HK-2 (cell line): Measurements from ENCODE around the gene PNPLA4.
A peak's percentile ranks its signal among the peaks of the same experiment; 100 is the strongest.

Source experiments
- DNase-seq: peaks from one replicate; pipeline ENCODE4 v3.0.0-alpha.2; 2018; ENCODE audit not compliant: unreplicated experiment

PNPLA4 gene, protein sequence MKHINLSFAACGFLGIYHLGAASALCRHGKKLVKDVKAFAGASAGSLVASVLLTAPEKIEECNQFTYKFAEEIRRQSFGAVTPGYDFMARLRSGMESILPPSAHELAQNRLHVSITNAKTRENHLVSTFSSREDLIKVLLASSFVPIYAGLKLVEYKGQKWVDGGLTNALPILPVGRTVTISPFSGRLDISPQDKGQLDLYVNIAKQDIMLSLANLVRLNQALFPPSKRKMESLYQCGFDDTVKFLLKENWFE

GRCh38 chrX:7927259-7928167, at the start of gene PNPLA4:
PNPLA4 (minus strand) TSS chrX:7927413; CDS start chrX:7926119, 1,294 bp downstream.
- DNase-seq: peak; percentile 87

GRCh38 chrX:7972586-7972985, 45.4 kb upstream of the PNPLA4 start:
- no peak for DNase-seq

DNA sequence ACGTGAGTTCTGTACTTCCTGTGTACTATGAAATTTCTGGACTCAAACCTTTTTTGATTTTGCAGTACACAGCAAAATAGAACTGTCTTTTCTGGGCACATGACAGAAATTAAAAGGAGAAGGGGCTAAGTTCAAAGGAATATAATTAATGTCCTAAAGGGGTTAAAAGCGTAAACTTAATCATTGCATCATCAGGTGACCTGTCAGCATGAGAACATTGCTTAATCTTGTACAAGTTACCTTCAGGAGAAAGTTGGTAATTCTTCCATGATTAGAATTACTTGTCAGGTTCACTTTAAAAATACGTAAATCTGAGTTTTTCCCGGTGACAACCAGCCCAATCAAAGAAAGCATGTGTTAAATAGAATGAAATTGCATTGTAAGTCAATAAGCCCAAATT, 43.2 kb upstream of the PNPLA4 start:
- no peak for DNase-seq

- no peak for DNase-seq
These were observed 38.2 kb upstream of the PNPLA4 start for GRCh38 chrX:7965436-7965835.

- DNase-seq: no peak
These were observed 33.0 kb upstream of the PNPLA4 start for GRCh38 chrX:7960246-7960645.

GRCh38 chrX:7953446-7953845, 26.2 kb upstream of the PNPLA4 start:
- no peak for DNase-seq

GRCh38 chrX:7950865-7951264, 23.7 kb upstream of the PNPLA4 start:
- no peak for DNase-seq

- no peak for DNase-seq
These were observed 21.3 kb upstream of the PNPLA4 start for GRCh38 chrX:7948483-7948882.

DNA sequence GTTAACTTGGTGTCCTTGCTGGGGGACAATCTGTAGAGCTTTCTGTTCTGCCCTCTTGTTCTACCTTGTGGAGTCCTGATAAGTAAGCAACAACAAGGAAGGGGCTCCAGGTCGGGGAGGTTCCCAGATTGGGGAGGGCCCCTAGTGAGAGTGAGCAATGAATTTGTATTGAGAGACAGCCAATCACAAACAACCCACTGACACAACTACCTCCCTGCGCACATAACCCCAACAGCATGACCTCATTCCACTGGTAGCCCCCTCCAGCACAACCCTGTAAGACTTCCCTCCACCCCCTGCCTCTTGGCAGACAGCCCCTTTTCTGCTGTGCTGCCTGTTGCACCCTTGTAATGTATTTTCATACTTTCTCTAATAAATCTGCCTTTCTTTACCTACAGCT, 19.7 kb upstream of the PNPLA4 start:
- no peak for DNase-seq

- DNase-seq: no peak
These were observed 16.5 kb upstream of the PNPLA4 start for GRCh38 chrX:7943600-7944245.

DNA sequence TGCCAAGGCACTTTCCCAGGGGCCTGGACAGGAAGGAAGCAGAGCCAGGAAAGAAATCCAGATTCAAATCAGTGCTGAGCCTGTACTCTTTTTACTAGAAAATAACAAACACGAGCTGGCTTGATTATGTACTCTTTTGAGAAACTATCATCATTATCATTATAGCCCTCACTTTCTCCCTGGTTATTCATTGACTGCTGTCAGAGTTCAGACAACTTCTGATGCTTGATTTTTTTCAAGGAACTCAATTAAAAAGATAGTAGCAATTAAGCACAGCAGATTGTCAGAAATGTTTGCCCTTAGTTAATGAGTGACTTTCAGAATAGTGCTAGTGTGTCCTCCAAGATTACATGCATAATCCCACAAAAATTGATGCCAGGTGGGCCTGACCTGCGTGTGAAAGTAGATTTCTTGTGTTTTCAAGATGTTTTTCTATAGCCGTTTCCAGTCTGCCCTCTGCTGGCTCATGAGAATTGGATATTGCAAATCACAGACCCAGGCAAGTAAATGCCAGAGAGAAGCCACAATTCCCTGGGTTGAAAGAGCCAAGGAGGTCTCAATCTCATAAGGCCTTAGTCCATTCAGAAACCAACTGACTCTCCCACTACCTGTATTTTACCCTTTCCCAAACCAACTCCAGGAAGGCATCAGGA, 14.3 kb upstream of the PNPLA4 start:
- peak; percentile 10 for DNase-seq

DNA sequence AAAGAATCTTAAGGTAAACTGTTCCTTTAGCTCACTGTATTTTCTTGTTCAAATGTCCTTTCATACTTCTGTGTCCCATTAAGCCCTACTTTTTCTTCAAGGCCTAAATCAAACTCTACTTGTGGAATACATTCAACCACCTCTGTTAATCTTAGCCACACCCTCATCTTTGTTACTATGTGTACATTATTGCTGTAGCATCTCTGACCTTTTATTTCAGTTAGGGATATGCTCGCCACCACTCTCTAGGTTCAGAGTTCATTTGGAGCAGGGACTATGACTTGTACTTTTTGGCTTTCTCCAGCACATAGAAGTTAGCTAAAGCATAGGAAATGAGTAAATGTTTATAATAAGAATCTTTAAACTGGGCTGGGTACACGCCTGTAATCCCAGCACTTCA, 6.8 kb upstream of the PNPLA4 start:
- no peak for DNase-seq

GRCh38 chrX:7926914-7927258, 327 bp downstream of the PNPLA4 start:
- DNase-seq: no peak

DNA sequence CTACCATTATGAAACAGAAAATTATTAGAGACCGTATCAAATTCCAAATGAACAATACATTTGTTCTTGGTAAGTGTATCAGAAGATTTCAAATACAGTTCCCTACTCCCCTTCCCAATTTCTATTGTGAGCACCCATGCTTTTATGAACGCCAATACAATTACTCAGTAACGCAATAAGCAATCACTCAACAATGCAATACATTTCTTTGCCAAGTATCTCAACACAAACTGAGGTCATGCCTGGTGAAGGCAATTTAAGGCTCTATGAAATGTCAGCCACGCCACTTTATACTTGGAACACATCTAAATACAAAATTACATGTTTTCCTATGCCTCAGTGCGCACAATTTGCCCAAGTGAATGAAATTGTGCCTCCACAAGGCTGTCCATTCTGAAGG, 712 bp downstream of the PNPLA4 start:
- DNase-seq: no peak

DNA sequence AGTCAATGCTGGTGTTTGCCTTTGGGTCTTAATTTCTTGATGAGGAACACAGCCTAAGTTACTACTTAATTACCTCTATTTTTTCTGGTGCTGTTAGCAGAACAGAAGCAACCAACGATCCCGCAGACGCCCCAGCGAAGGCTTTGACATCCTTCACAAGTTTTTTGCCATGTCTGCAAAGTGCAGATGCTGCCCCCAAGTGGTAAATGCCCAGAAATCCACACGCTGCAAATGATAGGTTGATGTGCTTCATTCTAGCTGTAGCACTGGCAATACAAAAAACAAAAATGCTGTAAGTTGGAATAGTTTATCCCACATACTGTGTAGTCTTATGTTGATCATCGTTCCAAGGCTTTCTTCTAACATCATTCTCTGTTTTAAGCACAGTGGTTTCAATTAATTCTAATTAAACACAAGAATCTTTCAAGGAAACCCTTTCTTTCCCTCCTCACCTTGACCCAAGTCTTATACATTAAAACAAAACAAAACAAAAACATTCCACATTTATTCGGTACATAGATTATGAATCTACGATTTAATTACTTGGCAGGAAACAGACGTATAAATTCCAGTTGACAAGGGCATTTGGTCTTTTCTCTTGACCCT, 1.2 kb downstream of the PNPLA4 start:
- DNase-seq: peak; percentile 36

GRCh38 chrX:7921750-7922149, 5.5 kb downstream of the PNPLA4 start:
- no peak for DNase-seq

DNA sequence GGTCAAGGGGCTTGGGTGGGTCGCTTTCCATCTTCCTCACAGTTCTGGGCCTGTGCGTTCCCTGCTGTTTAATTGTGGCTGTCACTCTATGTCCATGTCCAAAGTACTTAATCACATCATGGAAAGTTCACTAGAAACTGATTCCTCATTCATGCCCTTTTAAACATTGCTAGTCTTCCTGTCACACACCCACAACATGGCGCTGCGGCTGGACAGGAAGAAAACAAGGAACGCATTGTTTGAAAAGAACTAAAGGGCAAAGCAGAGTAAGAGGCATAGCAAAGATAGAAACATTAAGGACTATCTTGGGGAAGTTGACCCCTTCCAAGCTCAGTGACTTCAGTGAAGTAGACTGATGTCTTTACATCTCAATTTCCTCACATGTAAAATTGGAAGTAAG, 18.4 kb downstream of the PNPLA4 start:
- DNase-seq: no peak

DNA sequence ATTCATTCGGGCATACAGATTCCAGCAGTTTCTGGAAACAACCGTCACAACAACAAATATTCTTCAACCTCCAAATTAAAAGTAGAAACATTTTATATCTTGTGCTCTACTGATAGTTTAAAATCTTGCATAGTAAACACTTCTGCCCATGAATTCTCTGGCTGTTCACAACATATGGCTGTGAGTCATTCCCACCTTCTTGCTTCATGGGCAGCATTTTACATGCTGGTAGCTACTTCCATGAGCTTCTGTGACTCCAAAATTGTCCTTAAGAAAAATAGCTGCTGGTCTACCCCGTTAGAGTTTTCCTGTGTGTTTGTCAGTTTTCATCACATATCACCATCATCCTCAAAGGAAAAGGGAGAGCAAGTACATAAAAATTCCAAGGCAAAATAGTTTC, 22.7 kb downstream of the PNPLA4 start:
- no peak for DNase-seq

GRCh38 chrX:7891928-7892327, 35.3 kb downstream of the PNPLA4 start:
- no peak for DNase-seq

- no peak for DNase-seq
These were observed 37.5 kb downstream of the PNPLA4 start for GRCh38 chrX:7889680-7890079.

DNA sequence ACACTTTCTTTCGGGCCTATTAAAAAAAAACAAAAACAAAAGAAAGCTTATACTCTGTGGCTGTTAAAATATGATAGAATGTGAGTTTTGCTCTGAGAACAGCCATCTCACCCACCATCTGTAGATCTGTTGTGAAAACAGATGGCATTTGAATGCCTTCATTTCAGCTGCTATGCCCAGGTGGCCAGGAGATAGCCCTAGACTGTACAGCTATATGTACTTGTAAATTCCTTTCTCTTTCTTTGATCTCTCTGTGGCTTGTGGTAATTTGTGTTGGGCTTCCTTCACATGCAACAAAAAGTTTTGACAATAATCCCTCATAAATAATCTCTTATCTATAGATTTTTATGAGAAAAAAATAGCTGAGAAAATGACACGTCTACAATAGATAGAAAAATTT, 38.1 kb downstream of the PNPLA4 start:
- DNase-seq: no peak

- no peak for DNase-seq
These were observed 50.3 kb downstream of the PNPLA4 start for GRCh38 chrX:7876957-7877356.
